NCI-H1092 treated with DMSO at 0.1 percent for 48 hours (cell line): ENCODE measurements around the gene TSC22D2.
"Not testable (repeated sequence)": the region's sequence is repeated elsewhere in the genome, so short reads cannot be mapped to it uniquely, and the experiment has no call there.

Source experiments
- DNase-seq: peaks from one replicate; lab custom pipeline; 2025; lab: John Stamatoyannopoulos, UW

Gene TSC22D2

DNA sequence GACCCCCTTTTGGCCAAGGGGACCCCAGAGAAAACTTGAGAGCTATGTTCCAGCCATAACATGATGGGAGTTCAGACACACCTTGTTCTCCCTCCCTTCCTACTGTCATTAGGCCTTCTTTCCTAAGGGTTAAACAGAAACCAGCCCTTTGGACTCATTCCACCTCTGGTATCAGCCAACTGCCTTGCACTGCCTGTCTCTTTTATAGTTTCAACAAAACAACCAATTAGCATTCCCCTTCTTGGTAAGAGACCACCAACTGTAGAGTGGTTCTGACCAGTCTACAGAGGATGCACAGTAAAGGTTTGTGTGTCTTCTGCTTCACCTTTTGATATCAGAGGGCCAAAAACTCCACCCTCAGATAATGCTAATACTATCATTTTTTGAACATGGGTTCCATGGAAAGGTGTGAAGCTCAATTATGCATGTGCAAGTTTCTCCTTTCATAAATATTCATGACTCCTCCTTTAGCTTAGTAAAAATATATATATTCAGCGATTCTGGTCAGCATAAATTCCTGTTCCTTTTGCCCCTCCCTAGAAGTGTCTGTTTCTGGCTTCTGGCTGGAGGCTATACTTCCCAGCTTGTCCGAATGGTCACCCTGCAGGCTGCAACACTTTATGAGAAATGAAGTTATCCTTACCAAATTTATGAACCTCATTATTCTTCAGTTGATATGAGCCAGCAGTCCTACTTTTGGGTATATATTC is 82.3 kb downstream of the TSC22D2 start:
- no peak for DNase-seq

GRCh38 chr3:150494411-150494977 is 86.4 kb downstream of the TSC22D2 start:
- no peak for DNase-seq

GRCh38 chr3:150495149-150495548 is 87.1 kb downstream of the TSC22D2 start:
- no peak for DNase-seq

DNA sequence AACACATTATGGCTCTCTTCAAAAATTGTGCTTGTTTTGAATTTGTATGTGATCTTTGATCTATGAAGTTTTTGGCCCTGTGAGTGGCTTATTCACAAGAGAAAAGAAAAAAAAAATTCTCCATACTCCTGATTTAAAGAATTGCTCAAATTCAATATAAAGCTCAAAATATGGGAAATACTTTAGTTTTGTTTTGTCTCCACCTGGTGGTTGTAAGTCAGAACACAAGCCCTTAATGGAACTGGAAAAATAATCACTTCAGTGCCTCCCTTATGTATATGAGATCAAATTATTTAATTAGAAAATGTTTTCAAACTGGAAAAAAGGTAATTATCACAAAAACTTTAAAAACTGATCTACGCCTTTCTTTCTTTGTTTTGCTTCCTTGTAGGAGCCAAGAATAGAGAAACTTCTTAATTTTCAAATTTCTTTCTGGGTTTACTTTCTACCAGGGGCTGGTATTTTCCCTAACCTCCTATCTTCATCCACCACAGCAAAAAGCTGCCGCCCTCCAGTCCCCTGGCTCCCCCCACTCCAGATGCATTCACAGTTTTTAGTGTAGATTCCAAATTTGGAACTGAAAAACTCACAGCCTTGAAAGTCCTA is 87.6 kb downstream of the TSC22D2 start:
- DNase-seq, result peak; percentile 45

- DNase-seq, result no peak
These were observed 89.9 kb downstream of the TSC22D2 start for GRCh38 chr3:150497956-150498355.

DNA sequence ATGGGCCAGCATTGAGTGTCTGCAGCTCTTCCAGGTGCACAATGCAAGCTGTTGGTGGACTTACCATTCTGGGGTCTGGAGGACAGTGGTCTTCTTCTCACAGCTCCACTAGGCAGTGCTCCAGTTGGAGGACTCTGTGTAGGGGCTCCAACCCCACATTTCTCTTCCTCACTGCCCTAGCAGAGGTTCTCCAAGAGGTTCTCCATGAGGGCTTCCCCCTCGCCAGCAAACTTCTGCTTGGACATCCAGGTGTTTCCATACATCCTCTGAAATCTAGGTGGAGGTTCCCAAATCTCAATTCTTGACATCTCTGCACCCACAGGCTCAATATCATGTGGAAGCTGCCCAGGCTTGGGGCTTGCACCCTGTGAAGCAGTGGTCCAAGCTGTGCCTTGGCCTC is 92.9 kb downstream of the TSC22D2 start:
- not testable (repeated sequence) for DNase-seq

DNA sequence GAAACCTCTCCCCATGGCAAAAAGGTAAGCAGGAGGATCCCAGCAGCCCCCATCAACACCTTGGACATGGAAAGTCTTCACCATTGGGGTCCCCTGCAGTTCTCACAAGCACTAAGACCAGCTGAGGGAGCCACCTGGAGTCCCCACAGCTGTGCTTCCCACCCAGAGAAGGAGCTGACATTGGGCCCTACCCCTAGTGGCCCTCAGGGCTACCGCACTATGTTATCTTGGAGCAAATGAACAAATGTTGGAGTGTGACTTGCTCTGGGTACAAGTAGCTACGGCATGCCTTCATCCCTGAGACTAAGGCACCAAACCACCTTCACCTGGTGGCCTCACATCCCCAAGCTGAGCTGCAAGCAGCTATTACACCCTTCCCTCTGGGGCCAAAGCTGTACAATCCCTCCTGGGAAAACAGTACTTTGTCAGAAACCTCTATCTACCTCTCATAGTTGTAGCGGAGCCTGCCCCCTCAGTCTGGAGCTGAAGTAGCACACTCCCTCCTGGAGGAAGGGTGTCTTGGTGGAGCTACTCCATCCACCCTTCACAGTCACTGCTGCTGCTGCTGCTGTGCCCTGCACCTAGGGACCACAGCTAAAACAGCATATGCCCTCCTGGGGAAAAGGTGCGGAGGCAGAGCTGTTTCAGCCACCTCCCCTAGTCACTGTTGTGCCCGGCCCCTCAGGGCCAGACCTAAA is 95.5 kb downstream of the TSC22D2 start:
- DNase-seq, result no peak

DNA sequence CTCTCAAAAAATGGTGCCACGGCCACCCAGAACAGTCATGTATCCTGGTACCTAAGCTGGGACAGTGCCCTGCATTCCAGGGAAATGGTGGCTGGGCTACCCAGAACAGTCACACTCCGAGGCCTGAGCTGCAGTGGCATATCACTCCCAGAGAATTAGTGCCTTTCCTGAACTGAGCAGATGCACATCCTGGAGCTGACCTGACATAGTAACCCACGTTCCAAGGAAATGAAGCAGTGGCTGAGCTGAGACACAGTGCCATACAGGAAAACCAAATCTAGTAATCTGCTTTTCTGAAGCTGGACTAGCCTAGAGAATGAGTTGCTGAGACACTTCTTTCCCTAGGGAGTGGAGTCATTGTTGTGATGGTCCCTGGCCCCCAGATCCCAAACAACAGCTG is 96.4 kb downstream of the TSC22D2 start:
- DNase-seq, result no peak

GRCh38 chr3:150508401-150508800 is 100.3 kb downstream of the TSC22D2 start:
- no peak for DNase-seq

GRCh38 chr3:150509780-150510179 is 101.7 kb downstream of the TSC22D2 start:
- DNase-seq, result no peak

DNA sequence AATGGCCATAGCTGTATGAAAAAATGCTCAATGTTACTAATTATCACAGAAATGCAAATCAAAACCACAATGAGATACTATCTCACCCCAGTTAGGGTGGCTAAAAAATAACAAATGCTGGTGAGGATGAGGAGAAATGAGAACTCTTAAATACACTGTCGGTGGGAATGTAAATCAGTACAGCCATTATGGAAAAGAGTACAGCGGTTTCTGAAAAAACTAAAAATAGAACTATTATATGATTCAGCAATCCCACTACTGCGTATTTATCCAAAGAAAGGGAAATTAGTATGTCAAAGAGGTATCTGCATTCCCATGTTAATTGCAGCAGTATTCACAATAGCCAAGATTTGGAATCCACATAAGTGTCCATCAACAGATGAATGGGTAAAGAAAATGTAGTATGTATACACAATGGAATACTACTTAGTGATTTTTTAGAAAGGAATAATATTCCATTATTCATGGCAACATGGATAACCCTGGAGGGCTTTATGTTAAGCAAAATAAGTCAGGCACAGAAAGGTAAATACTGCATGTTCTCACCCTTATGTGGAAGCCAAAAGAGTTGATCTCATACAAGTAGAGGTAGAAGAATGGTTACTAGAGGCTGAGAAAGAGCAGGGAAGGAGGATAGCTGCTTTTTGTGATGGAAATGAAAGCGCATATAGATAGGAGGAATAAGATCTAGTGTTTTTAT is 103.2 kb downstream of the TSC22D2 start:
- no peak for DNase-seq

DNA sequence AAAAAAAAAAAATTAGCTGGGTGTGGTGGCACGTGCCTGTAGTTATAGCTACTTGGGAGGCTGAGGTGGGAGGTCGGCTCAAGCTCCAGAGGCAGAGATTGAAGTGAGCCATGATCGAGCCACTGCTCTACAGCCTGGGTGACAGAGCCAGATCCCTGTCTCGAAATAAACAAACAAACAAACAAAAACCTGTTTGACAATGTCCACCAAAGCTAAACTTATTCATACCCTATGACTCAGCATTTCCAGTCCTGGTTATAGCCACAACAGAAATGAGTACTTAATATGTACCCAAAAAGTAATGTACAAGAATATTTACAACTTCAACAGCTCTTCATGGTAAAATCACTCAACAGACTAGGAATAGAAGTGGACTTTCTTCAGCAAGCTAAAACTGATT is 107.1 kb downstream of the TSC22D2 start:
- DNase-seq, result no peak
